ENCODE results near the gene EWSR1. TPM values are rescaled to one million over a fixed set of nuclear protein-coding genes. Genes with fewer than 3 reads are reported as not detected.
A peak's percentile ranks its signal among the peaks of the same experiment; 100 is the strongest.

EWSR1 gene
- polyA plus RNA-seq, 6 donors from 2014 or later, result 175 to 252 (median 194) TPM

GRCh38 chr22:29256606-29257325 lies 11.3 kb upstream of the EWSR1 start:
- ATAC-seq (ENCODE audit: low read depth in 2 of 2) (no peak), DNase-seq (no peak)
- H3K27ac Mint-ChIP-seq, result no peak overlapping the region
- peak overlapping the region in 1 of 8 donors; percentile 64 for H3K4me3 Mint-ChIP-seq
- peaks cover 4 to 16% (median 14%) of the 10 kb centered on the region in 3 donors for H3K27me3 Mint-ChIP-seq
- H3K9me3 Mint-ChIP-seq, result no peaks in the 10 kb centered on the region
- H3K36me3 Mint-ChIP-seq, result no peaks in the 10 kb centered on the region
- H3K4me1 Mint-ChIP-seq, result no peaks in the 10 kb centered on the region

GRCh38 chr22:29257751-29258181 lies 10.3 kb upstream of the EWSR1 start:
- ATAC-seq (ENCODE audit: low read depth in 2 of 2) (no peak), DNase-seq (no peak)
- H3K4me1 Mint-ChIP-seq, result no peaks in the 10 kb centered on the region
- peaks cover 4 to 7% (median 7%) of the 10 kb centered on the region in 3 donors for H3K27me3 Mint-ChIP-seq
- H3K27ac Mint-ChIP-seq, result no peak overlapping the region
- no peaks in the 10 kb centered on the region for H3K9me3 Mint-ChIP-seq
- H3K36me3 Mint-ChIP-seq, result no peaks in the 10 kb centered on the region
- no peak overlapping the region for H3K4me3 Mint-ChIP-seq

DNA sequence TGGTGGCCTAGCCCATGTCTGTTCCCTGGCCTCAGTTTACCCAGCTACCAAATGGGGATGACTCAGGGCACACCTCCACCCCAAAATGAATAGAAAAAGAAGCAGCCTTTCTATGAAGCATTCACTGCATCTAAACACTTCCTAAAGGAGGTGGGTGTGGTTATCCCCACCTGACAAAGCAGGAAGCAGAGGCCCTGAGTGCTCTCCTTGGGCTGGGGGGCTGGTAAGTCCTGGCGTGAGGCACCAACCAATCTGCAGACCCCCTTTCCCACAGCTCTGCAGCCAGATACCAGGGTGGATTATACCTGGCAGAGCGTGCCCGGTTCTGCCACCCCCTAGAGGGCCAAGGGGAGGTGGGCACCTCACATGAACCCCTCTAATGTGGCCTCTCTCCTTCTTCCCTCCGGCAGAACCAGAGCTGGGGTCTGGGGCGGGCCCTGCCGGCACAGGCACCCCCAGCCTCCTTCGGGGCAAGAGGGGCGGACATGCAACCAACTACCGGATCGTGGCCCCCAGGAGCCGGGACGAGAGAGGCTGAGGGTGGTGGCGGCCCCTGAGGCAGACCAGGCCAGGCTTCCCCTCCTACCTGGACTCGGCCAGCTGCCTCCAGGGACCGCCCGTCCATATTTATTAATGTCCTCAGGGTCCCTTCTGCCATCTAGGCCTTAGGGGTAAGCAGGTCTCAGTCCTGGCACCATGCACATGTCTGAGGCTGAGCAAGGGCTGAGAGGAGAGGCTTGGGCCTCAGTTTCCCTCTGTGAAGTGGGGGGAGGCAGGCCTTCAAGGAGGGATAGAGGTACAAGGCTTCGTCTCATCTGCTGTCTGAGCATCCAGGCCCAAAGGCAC lies 9.4 kb upstream of the EWSR1 start:
- no peaks in the 10 kb centered on the region for H3K4me1 Mint-ChIP-seq
- H3K27me3 Mint-ChIP-seq, result peaks cover under 1 to 3% (median 2%) of the 10 kb centered on the region in 3 donors
- ATAC-seq (ENCODE audit: low read depth in 2 of 2) (no peak), DNase-seq (no peak)
- H3K27ac Mint-ChIP-seq, result peak overlapping the region in 1 of 6 donors; percentile 8
- no peaks in the 10 kb centered on the region for H3K9me3 Mint-ChIP-seq
- H3K4me3 Mint-ChIP-seq, result no peak overlapping the region
- no peaks in the 10 kb centered on the region for H3K36me3 Mint-ChIP-seq

DNA sequence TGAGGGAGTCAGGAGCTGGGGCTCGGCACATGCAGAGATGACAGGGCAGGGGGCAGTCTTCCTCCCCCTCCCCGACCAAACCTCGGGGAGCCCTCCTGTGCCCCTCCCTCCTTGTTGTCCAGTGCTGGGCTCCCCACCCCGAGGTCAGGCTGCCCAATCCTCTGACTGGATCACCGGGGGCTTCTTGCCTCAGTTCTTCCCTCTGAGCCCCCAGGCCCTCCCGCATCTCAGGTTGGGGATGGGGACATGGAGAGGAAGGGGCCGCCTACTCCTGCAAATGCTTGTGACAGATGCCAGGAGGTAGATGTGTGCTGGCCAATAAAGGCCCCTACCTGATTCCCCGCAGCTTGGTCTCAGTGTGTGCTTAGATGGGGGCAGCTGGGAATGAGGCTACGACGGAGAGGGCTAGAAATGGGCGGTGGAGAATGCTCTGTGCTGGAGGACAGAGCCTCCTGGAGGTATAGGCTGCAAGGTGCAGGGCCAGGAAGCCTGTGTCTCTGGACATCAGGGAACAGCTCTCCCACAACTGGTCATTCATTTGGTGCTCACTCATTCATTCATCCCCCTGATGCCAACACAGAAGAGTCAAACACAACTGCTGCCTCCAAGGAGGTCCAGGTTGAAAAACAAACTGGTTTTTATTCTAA lies 8.7 kb upstream of the EWSR1 start:
- Mint-ChIP-seq H3K4me3 (no peak overlapping the region), H3K4me1 (no peaks in the 10 kb centered on the region), H3K27me3 (no peaks in the 10 kb centered on the region), H3K9me3 (no peaks in the 10 kb centered on the region), H3K36me3 (no peaks in the 10 kb centered on the region), H3K27ac (no peak overlapping the region)
- ATAC-seq (ENCODE audit: low read depth in 2 of 2) (no peak), DNase-seq (no peak)

DNA sequence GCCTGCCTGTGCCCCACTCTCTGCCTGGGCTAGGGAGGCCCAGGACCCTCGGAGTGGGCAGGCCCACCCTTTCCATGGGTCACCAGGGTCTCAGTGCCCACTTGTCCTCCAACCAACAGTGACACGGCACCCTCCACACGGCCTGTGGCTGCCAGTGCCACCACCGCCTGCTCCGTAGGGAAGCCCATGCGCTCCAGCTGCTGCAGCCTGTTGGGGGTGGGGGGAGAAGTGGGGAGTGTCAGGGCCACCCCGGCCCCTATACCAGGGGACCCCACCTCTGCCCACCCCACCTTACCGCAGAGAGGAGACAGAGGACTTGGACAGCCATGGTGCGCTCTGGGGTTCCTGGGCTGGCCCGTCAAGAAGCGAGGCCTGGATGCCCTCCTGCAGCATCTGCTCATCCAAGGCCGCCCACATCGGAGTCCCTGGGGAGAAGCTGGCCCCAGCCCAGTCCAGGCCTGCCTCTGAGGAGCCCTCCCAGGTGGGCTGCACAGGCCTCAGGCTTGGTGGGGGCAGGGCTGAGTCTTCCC lies 8.0 kb upstream of the EWSR1 start:
- no peaks in the 10 kb centered on the region for H3K27me3 Mint-ChIP-seq

GRCh38 chr22:29260601-29261315 lies 7.3 kb upstream of the EWSR1 start:
- Mint-ChIP-seq H3K27me3 (no peaks in the 10 kb centered on the region), H3K4me3 (no peak overlapping the region), H3K9me3 (no peaks in the 10 kb centered on the region), H3K4me1 (no peaks in the 10 kb centered on the region), H3K27ac (no peak overlapping the region), H3K36me3 (no peaks in the 10 kb centered on the region)
- DNase-seq (no peak), ATAC-seq (ENCODE audit: low read depth in 2 of 2) (no peak)

More for the DNA sequence above, 8.0 kb upstream of the EWSR1 start:
- DNase-seq (no peak), ATAC-seq (ENCODE audit: low read depth in 2 of 2) (no peak)
- Mint-ChIP-seq H3K4me1 (no peaks in the 10 kb centered on the region), H3K36me3 (no peaks in the 10 kb centered on the region), H3K4me3 (no peak overlapping the region), H3K9me3 (no peaks in the 10 kb centered on the region), H3K27ac (no peak overlapping the region)

GRCh38 chr22:29263791-29264276 lies 4.2 kb upstream of the EWSR1 start:
- no peaks in the 10 kb centered on the region for H3K27me3 Mint-ChIP-seq
- no peak overlapping the region for H3K27ac Mint-ChIP-seq
- H3K4me3 Mint-ChIP-seq, result no peak overlapping the region
- H3K9me3 Mint-ChIP-seq, result peaks cover 0 to 3% (median 0%) of the 10 kb centered on the region in 7 donors
- H3K36me3 Mint-ChIP-seq, result peaks cover 0 to 8% of the 10 kb centered on the region in 2 donors
- ATAC-seq (ENCODE audit: low read depth in 2 of 2) (no peak), DNase-seq (no peak)
- peaks cover 10 to 17% (median 14%) of the 10 kb centered on the region in 3 donors for H3K4me1 Mint-ChIP-seq

- H3K27ac Mint-ChIP-seq, result peak overlapping the region in 1 of 6 donors; percentile 81
- H3K9me3 Mint-ChIP-seq, result peaks cover 0 to 3% (median 0%) of the 10 kb centered on the region in 7 donors
- H3K27me3 Mint-ChIP-seq, result no peaks in the 10 kb centered on the region
- DNase-seq (no peak), ATAC-seq (ENCODE audit: low read depth in 2 of 2) (no peak)
- peaks cover 0 to 8% of the 10 kb centered on the region in 2 donors for H3K36me3 Mint-ChIP-seq
- H3K4me3 Mint-ChIP-seq, result peak overlapping the region in 1 of 8 donors; percentile 38
- peaks cover 18 to 31% (median 29%) of the 10 kb centered on the region in 3 donors for H3K4me1 Mint-ChIP-seq
These were observed 2.8 kb upstream of the EWSR1 start for GRCh38 chr22:29265305-29265704.

GRCh38 chr22:29265929-29266328 lies 2.1 kb upstream of the EWSR1 start:
- ATAC-seq (ENCODE audit: low read depth in 2 of 2) (no peak), DNase-seq (no peak)
- H3K27me3 Mint-ChIP-seq, result no peaks in the 10 kb centered on the region
- H3K27ac Mint-ChIP-seq, result peak overlapping the region in 2 of 6 donors; percentile 76 to 97
- peak overlapping the region in 3 of 8 donors; percentile 96 to 100 (median 97) for H3K4me3 Mint-ChIP-seq
- peaks cover 0 to 8% of the 10 kb centered on the region in 2 donors for H3K36me3 Mint-ChIP-seq
- H3K9me3 Mint-ChIP-seq, result peaks cover 0 to 3% (median 0%) of the 10 kb centered on the region in 7 donors
- peaks cover 24 to 37% (median 35%) of the 10 kb centered on the region in 3 donors for H3K4me1 Mint-ChIP-seq

- peak overlapping the region in 3 of 6 donors; percentile 42 to 99 (median 97) for H3K27ac Mint-ChIP-seq
- H3K4me1 Mint-ChIP-seq, result peaks cover 32 to 46% (median 43%) of the 10 kb centered on the region in 3 donors
- H3K4me3 Mint-ChIP-seq, result peak overlapping the region; percentile 89 to 100 (median 97)
- ATAC-seq (ENCODE audit: low read depth in 2 of 2), result no peak
- no peak for DNase-seq
- H3K9me3 Mint-ChIP-seq, result peaks cover 0 to 3% (median 0%) of the 10 kb centered on the region in 7 donors
- peaks cover 0 to 8% of the 10 kb centered on the region in 2 donors for H3K36me3 Mint-ChIP-seq
- H3K27me3 Mint-ChIP-seq, result no peaks in the 10 kb centered on the region
These were observed 1.3 kb upstream of the EWSR1 start for GRCh38 chr22:29266564-29267461.

- Mint-ChIP-seq H3K9me3 (peaks cover 0 to 3% (median 0%) of the 10 kb centered on the region in 7 donors), H3K36me3 (peaks cover 0 to 8% of the 10 kb centered on the region in 2 donors), H3K27me3 (no peaks in the 10 kb centered on the region), H3K27ac (peak overlapping the region in 4 of 6 donors; percentile 97 to 100 (median 99)), H3K4me1 (peaks cover 36 to 52% (median 50%) of the 10 kb centered on the region in 3 donors), H3K4me3 (peak overlapping the region; percentile 89 to 100 (median 97))
- ATAC-seq (ENCODE audit: low read depth in 2 of 2), result peak; percentile 45 to 48
- no peak for DNase-seq
These were observed 608 bp upstream of the EWSR1 start for GRCh38 chr22:29267462-29267857.
